Stimulated activated naive CD8-positive, alpha-beta T cell treated with anti-CD3 and anti-CD28 coated beads, Interleukin-15, Interleukin-2, amounts not matched to agents 100 ng/mL and 50 ng/mL, for 24 hours (primary cell): Measurements from ENCODE around the gene CACNA1C.

Experiments used
- H3K27ac Mint-ChIP-seq: one replicate; pipeline ENCODE4 v1.8.0; 2021; ENCODE audit warnings: mild to moderate bottlenecking, mixed read lengths
- H3K27me3 Mint-ChIP-seq: one replicate; pipeline ENCODE4 v1.8.0; 2021; ENCODE audit warnings: mixed read lengths
- H3K36me3 Mint-ChIP-seq: one replicate; pipeline ENCODE4 v1.8.0; 2021; ENCODE audit warnings: low read depth, mixed read lengths
- H3K4me1 Mint-ChIP-seq: one replicate; pipeline ENCODE4 v1.8.0; 2021; ENCODE audit warnings: low read depth, mixed read lengths
- H3K4me3 Mint-ChIP-seq: one replicate; pipeline ENCODE4 v1.8.0; 2021; ENCODE audit warnings: mild to moderate bottlenecking, mixed read lengths
- H3K9me3 Mint-ChIP-seq: one replicate; pipeline ENCODE4 v1.8.0; 2021; ENCODE audit warnings: mixed read lengths

Gene CACNA1C

DNA sequence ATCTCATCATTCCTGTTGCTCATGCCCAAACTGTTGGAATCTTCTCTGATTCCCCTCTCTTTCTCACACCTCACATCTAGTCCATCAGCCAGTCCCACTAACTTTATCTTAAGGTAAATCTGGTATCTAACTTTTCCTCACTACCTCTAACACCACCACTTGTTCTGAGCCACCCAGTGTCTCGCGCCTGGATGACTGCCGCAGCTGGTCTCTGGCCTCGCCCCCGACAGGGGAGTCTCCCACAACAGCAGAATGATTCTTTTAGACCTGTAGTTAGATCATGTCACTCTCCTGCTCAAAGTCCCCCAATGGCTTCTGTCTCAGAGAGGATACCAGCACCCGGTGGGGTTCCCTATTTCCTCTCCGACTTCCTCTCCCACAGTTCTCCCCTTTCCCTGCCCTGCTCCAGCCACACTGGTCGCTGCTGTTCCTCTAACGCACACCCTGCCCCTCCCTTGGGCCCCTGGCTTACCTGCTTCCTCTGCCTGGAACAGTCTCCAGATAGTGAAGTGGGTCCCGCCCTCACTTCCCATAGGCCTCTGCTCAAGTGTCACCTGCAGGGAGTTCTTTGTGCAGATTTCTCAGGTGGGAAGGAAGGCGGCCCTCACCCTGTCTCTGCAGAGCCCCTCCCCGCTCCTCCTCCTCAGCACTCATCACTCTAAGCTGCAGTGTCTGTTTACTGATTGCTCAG, 403.5 kb downstream of the CACNA1C start:
- no peaks in the 10 kb centered on the region for H3K36me3 Mint-ChIP-seq
- H3K4me3 Mint-ChIP-seq, result no peak overlapping the region
- no peak overlapping the region for H3K27ac Mint-ChIP-seq
- H3K9me3 Mint-ChIP-seq, result no peaks in the 10 kb centered on the region
- no peaks in the 10 kb centered on the region for H3K27me3 Mint-ChIP-seq
- H3K4me1 Mint-ChIP-seq, result no peaks in the 10 kb centered on the region

DNA sequence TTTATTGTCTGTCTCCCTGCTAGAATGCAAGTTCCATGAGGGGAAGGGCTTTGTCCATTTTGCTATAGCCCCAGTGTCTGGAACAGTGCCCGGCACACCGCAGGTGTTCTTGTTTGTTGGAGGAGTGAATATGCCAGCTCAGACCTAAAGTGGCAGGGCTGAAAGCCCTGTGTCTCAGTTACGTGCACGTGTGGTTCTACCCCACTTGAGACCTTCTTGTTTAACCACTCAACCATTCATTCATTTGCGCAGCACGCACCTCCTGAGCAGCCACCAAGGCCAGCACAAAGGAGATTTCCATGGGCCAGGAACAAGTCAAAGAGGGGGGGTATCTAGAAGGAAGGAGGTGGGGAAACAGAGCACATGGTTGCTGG, 404.0 kb downstream of the CACNA1C start:
- H3K9me3 Mint-ChIP-seq, result no peaks in the 10 kb centered on the region
- H3K4me3 Mint-ChIP-seq, result no peak overlapping the region
- H3K27ac Mint-ChIP-seq, result no peak overlapping the region
- no peaks in the 10 kb centered on the region for H3K36me3 Mint-ChIP-seq
- no peaks in the 10 kb centered on the region for H3K4me1 Mint-ChIP-seq
- H3K27me3 Mint-ChIP-seq, result no peaks in the 10 kb centered on the region

GRCh38 chr12:2457215-2457932, 404.6 kb downstream of the CACNA1C start:
- Mint-ChIP-seq H3K27me3 (no peaks in the 10 kb centered on the region), H3K27ac (no peak overlapping the region), H3K9me3 (no peaks in the 10 kb centered on the region)

DNA sequence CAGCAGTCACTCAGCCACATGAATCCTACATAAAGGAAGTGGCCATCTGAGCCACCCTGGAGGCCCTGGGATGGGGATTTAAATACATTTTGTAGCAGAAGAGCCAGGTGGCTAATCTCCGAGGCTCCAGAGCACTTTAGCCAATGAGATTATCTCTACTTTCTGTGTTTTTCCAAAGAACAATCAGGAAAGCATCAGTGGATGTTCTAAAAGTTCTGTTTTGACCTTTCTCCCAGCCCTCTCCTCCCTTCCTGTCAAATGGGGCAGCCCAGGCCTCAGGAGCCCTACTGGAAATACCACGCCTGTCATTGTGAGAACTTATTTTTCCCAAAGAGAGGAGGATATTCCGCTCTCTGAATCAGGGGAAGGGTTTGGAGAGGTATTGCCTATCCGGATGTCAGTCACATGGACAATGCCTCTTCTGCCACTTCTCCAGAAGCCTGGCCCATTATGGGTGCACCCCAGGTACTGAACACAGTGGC, 405.2 kb downstream of the CACNA1C start:
- Mint-ChIP-seq H3K27me3 (no peaks in the 10 kb centered on the region), H3K4me3 (no peak overlapping the region), H3K4me1 (no peaks in the 10 kb centered on the region), H3K36me3 (no peaks in the 10 kb centered on the region), H3K27ac (no peak overlapping the region), H3K9me3 (no peaks in the 10 kb centered on the region)

More at GRCh38 chr12:2457215-2457932, 404.6 kb downstream of the CACNA1C start:
- Mint-ChIP-seq H3K4me1 (no peaks in the 10 kb centered on the region), H3K4me3 (no peak overlapping the region), H3K36me3 (no peaks in the 10 kb centered on the region)

DNA sequence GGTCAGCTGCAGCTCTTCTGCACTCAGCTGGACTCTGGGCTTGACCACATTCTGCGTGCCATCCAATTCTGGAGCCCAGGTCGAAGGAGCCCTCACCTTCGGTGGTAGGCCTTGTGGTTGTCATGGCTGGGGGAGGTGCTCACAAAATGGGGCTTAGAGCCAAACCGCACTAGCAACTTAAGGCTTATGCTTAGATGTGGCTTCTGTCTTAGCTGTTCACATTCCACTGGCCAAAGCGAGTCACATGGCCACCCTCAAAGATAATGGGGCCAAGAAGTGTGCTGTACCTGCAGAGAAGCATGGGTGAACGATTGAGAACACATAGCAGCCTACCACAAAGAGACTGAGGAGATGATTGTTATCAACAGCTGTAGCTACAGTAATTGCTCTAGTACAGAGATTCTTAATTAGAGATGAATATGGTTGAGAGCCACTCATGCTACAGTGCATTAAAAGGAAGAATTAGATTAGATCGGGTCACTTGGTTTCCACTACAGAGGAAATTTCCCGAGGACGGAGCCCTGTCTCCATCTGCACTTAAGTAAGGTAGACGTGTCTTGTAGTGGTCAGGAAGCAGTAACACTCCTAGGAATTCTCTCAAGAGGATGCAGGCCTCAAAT, 407.4 kb downstream of the CACNA1C start:
- Mint-ChIP-seq H3K27ac (no peak overlapping the region), H3K4me1 (no peaks in the 10 kb centered on the region), H3K36me3 (no peaks in the 10 kb centered on the region), H3K27me3 (no peaks in the 10 kb centered on the region), H3K4me3 (no peak overlapping the region), H3K9me3 (no peaks in the 10 kb centered on the region)

- Mint-ChIP-seq H3K4me3 (no peak overlapping the region), H3K27ac (no peak overlapping the region), H3K4me1 (no peaks in the 10 kb centered on the region)
These were observed 408.3 kb downstream of the CACNA1C start for GRCh38 chr12:2461046-2461445.

DNA sequence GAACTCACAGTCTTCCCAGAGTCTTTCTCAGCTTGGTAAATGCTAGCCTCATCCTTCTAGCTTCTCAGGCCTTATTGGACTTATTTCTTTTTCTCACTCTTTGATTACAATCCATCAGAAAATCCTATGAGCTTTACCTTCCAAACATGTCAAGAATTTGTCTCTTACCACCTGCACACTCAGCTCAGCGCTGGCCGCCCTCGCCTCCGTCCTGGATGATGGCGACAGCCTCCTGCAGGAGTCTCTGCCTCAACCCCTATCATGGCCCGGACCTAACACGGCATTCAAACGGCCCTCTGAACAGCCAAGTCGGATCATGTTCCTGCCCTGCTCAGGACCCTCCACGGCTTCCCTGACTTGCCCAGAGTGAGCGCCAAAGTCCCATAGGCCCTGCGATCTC, 408.9 kb downstream of the CACNA1C start:
- no peaks in the 10 kb centered on the region for H3K4me1 Mint-ChIP-seq
- H3K4me3 Mint-ChIP-seq, result no peak overlapping the region
- H3K9me3 Mint-ChIP-seq, result no peaks in the 10 kb centered on the region
- no peaks in the 10 kb centered on the region for H3K27me3 Mint-ChIP-seq
- no peaks in the 10 kb centered on the region for H3K36me3 Mint-ChIP-seq
- no peak overlapping the region for H3K27ac Mint-ChIP-seq

More at GRCh38 chr12:2461046-2461445, 408.3 kb downstream of the CACNA1C start:
- Mint-ChIP-seq H3K9me3 (no peaks in the 10 kb centered on the region), H3K27me3 (no peaks in the 10 kb centered on the region), H3K36me3 (no peaks in the 10 kb centered on the region)

DNA sequence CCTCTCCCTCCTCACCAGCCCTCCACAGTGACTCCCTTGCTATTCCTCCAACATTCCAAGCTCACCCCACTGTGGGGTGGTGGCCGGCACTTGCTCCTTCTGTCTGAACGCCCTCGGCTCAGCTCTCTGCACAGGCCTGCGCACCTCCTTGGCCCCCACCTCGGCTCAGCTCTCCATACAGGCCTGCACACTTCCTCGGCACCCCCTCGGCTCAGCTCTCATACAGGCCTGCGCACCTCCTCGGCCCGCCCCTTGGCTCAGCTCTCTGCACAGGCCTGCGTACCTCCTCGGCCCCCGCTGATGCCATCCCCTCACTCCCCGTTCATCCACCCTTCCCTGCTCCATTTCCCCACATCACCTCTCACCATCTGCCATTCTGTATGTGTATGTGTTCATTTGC, 409.3 kb downstream of the CACNA1C start:
- H3K9me3 Mint-ChIP-seq, result no peaks in the 10 kb centered on the region
- H3K36me3 Mint-ChIP-seq, result no peaks in the 10 kb centered on the region
- no peak overlapping the region for H3K4me3 Mint-ChIP-seq
- no peak overlapping the region for H3K27ac Mint-ChIP-seq
- H3K27me3 Mint-ChIP-seq, result no peaks in the 10 kb centered on the region
- no peaks in the 10 kb centered on the region for H3K4me1 Mint-ChIP-seq

DNA sequence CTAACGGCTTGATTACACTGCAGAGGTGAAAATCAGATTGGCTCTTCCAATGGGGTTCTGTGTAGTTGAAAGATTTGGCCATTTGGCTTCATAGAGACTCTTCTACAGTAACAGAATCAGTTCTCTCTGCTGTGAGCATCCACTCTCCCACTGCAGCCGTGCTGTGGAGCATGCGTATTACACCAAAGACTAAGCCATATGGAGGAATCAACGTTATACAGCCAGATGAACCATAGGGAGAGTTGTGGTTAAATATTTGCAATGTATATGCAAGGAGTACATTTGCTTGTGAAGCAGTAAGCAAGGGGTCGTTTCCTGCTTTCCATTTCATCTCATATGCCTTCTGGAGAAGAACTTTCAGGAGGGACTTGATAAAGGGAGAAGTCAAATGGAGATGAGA, 410.9 kb downstream of the CACNA1C start:
- H3K4me3 Mint-ChIP-seq, result no peak overlapping the region
- H3K4me1 Mint-ChIP-seq, result no peaks in the 10 kb centered on the region
- H3K9me3 Mint-ChIP-seq, result no peaks in the 10 kb centered on the region
- no peaks in the 10 kb centered on the region for H3K27me3 Mint-ChIP-seq
- no peaks in the 10 kb centered on the region for H3K36me3 Mint-ChIP-seq
- H3K27ac Mint-ChIP-seq, result no peak overlapping the region

- no peaks in the 10 kb centered on the region for H3K4me1 Mint-ChIP-seq
- no peaks in the 10 kb centered on the region for H3K36me3 Mint-ChIP-seq
- H3K4me3 Mint-ChIP-seq, result no peak overlapping the region
- H3K27me3 Mint-ChIP-seq, result no peaks in the 10 kb centered on the region
- H3K9me3 Mint-ChIP-seq, result no peaks in the 10 kb centered on the region
- no peak overlapping the region for H3K27ac Mint-ChIP-seq
These were observed 412.9 kb downstream of the CACNA1C start for GRCh38 chr12:2465681-2466080.

DNA sequence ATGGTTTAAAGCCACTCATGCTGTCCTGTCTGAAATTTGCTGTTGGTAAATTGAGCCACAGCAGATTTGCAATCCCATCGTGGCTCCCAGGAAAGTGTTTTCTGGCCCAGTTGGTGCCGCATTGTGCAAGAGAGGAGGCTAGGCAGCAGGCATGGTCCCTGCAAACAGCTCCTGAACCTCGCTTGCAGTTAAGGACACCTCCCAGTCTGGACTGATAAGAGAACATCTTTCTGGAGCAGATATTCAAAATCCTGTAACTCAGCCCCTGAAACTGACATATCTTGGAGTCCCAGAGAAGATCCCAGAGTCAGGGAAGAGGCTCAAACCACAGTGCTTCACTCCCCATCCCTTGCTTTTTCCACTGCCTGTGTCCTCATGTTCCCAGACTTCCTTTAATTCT, 413.4 kb downstream of the CACNA1C start:
- H3K27me3 Mint-ChIP-seq, result no peaks in the 10 kb centered on the region

GRCh38 chr12:2467447-2468195, 414.8 kb downstream of the CACNA1C start:
- H3K27me3 Mint-ChIP-seq, result no peaks in the 10 kb centered on the region
- H3K36me3 Mint-ChIP-seq, result no peaks in the 10 kb centered on the region
- no peaks in the 10 kb centered on the region for H3K4me1 Mint-ChIP-seq
- H3K4me3 Mint-ChIP-seq, result no peak overlapping the region
- no peaks in the 10 kb centered on the region for H3K9me3 Mint-ChIP-seq
- H3K27ac Mint-ChIP-seq, result no peak overlapping the region

More for the DNA sequence above, 413.4 kb downstream of the CACNA1C start:
- Mint-ChIP-seq H3K4me1 (no peaks in the 10 kb centered on the region), H3K27ac (no peak overlapping the region), H3K4me3 (no peak overlapping the region), H3K9me3 (no peaks in the 10 kb centered on the region), H3K36me3 (no peaks in the 10 kb centered on the region)

GRCh38 chr12:2475984-2476383, 423.2 kb downstream of the CACNA1C start:
- H3K4me1 Mint-ChIP-seq, result no peaks in the 10 kb centered on the region
- H3K36me3 Mint-ChIP-seq, result no peaks in the 10 kb centered on the region
- no peaks in the 10 kb centered on the region for H3K27me3 Mint-ChIP-seq
- no peak overlapping the region for H3K4me3 Mint-ChIP-seq
- no peaks in the 10 kb centered on the region for H3K9me3 Mint-ChIP-seq
- H3K27ac Mint-ChIP-seq, result no peak overlapping the region

GRCh38 chr12:2477009-2477766, 424.4 kb downstream of the CACNA1C start:
- Mint-ChIP-seq H3K4me3 (no peak overlapping the region), H3K9me3 (no peaks in the 10 kb centered on the region), H3K27me3 (no peaks in the 10 kb centered on the region), H3K4me1 (no peaks in the 10 kb centered on the region), H3K36me3 (no peaks in the 10 kb centered on the region), H3K27ac (no peak overlapping the region)
